Epithelial cell of esophagus (primary cell): ENCODE results near the gene MAP3K4.
"Not testable (repeated sequence)": the region's sequence is repeated elsewhere in the genome, so short reads cannot be mapped to it uniquely, and the experiment has no call there.

Experiments used
- DNase-seq: peaks from one replicate; pipeline ENCODE4 v3.0.0; 2010; ENCODE audit warnings: low read depth
- H3K4me3 ChIP-seq: 2 replicates; pipeline ENCODE4 v1.5.1; 2011; ENCODE audit warnings: mild to moderate bottlenecking, low read length, control low read depth
- CTCF ChIP-seq: IDR thresholded peaks from 2 replicates; pipeline ENCODE4 v1.5.1; 2011; ENCODE audit warnings: low read depth, mild to moderate bottlenecking, low read length, control low read depth, inconsistent platforms; ENCODE audit not compliant: insufficient read depth; ENCODE audit errors: missing control alignments

The MAP3K4 gene

GRCh38 chr6:161109366-161109765 lies 117.8 kb downstream of the MAP3K4 start:
- TF ChIP-seq CTCF: no peak
- H3K4me3 ChIP-seq: no peak overlapping the region
- no peak for DNase-seq

GRCh38 chr6:161110028-161110779 lies 118.6 kb downstream of the MAP3K4 start:
- TF ChIP-seq CTCF: no peak
- H3K4me3 ChIP-seq: no peak overlapping the region
- DNase-seq: no peak

GRCh38 chr6:161111261-161111660 lies 119.7 kb downstream of the MAP3K4 start:
- TF ChIP-seq CTCF: no peak
- DNase-seq: no peak
- no peak overlapping the region for H3K4me3 ChIP-seq

GRCh38 chr6:161115468-161115867 lies 123.9 kb downstream of the MAP3K4 start:
- no peak for DNase-seq
- TF ChIP-seq CTCF: no peak
- H3K4me3 ChIP-seq: no peak overlapping the region

- TF ChIP-seq CTCF: no peak
- no peak for DNase-seq
- no peak overlapping the region for H3K4me3 ChIP-seq
Measured at GRCh38 chr6:161116554-161116953, 125.0 kb downstream of the MAP3K4 start.

- no peak for TF ChIP-seq CTCF
- H3K4me3 ChIP-seq: no peak overlapping the region
- DNase-seq: no peak
Measured at GRCh38 chr6:161117308-161117707, 125.7 kb downstream of the MAP3K4 start.

GRCh38 chr6:161117942-161118341 lies 126.4 kb downstream of the MAP3K4 start:
- no peak for TF ChIP-seq CTCF
- H3K4me3 ChIP-seq: no peak overlapping the region
- no peak for DNase-seq

GRCh38 chr6:161123319-161123718 lies 131.8 kb downstream of the MAP3K4 start:
- not testable (repeated sequence) for DNase-seq, H3K4me3 ChIP-seq
